ENCODE results near the gene RPRD1B. TPM values are rescaled to one million over a fixed set of nuclear protein-coding genes. Genes with fewer than 3 reads are reported as not detected.
"Not testable (repeated sequence)": the region's sequence is repeated elsewhere in the genome, so short reads cannot be mapped to it uniquely, and the experiment has no call there.

The RPRD1B gene
- total RNA-seq, 1 donor from 2014 or later: 37.7 TPM

GRCh38 chr20:38098952-38099351, 65.4 kb downstream of the RPRD1B start:
- Histone ChIP-seq H3K27ac (no peak overlapping the region), H3K9ac (no peak overlapping the region), H3K27me3 (no peaks in the 10 kb centered on the region), H3K4me3 (no peak overlapping the region), H3K9me3 (ENCODE audit: low read depth) (no peaks in the 10 kb centered on the region), H3F3A (ENCODE audit: low read depth) (no peaks in the 10 kb centered on the region), H3K79me2 (ENCODE audit: low read depth) (no peaks in the 10 kb centered on the region), H4K20me1 (ENCODE audit: low read depth) (no peaks in the 10 kb centered on the region), H3K36me3 (no peaks in the 10 kb centered on the region), H3K4me2 (no peak overlapping the region), H3K4me1 (peaks cover 3% of the 10 kb centered on the region), H2AFZ (replicated peaks) (no peak overlapping the region)
- H3K4me1 Mint-ChIP-seq: no peaks in the 10 kb centered on the region
- DNase-seq (ENCODE audit: low spot score): no peak
- H3K27me3 Mint-ChIP-seq (ENCODE audit: insufficient read depth, low read depth): peaks cover 2% of the 10 kb centered on the region
- no peak overlapping the region for H3K27ac Mint-ChIP-seq
- no peaks in the 10 kb centered on the region for H3K36me3 Mint-ChIP-seq
- TF ChIP-seq EZH2phosphoT487 (IDR thresholded peaks at IDR 0.05) (no peak), EZH2 (IDR thresholded peaks at IDR 0.05) (no peak), CTCF (IDR thresholded peaks at IDR 0.05) (no peak)
- H3K4me3 Mint-ChIP-seq: no peak overlapping the region
- peaks cover 12% of the 10 kb centered on the region for H3K9me3 Mint-ChIP-seq

- not testable (repeated sequence) for H3F3A ChIP-seq (ENCODE audit: low read depth); H3K4me1 ChIP-seq; H3K4me3 Mint-ChIP-seq; H3K79me2 ChIP-seq (ENCODE audit: low read depth); H3K27ac Mint-ChIP-seq; H2AFZ ChIP-seq (replicated peaks); H3K4me3 ChIP-seq; H3K36me3 Mint-ChIP-seq; DNase-seq (ENCODE audit: low spot score); H3K36me3 ChIP-seq; H3K4me2 ChIP-seq; H3K27ac ChIP-seq; H3K27me3 Mint-ChIP-seq (ENCODE audit: insufficient read depth, low read depth); H4K20me1 ChIP-seq (ENCODE audit: low read depth); H3K9me3 ChIP-seq (ENCODE audit: low read depth); H3K27me3 ChIP-seq; H3K4me1 Mint-ChIP-seq; H3K9ac ChIP-seq
- peaks cover 12% of the 10 kb centered on the region for H3K9me3 Mint-ChIP-seq
These were observed 68.7 kb downstream of the RPRD1B start for GRCh38 chr20:38102206-38102605.

- peaks cover 7% of the 10 kb centered on the region for H3K9me3 Mint-ChIP-seq
- Histone ChIP-seq H3K79me2 (ENCODE audit: low read depth) (no peaks in the 10 kb centered on the region), H3K9ac (no peak overlapping the region), H4K20me1 (ENCODE audit: low read depth) (no peaks in the 10 kb centered on the region), H2AFZ (replicated peaks) (no peak overlapping the region), H3K4me2 (no peak overlapping the region), H3K9me3 (ENCODE audit: low read depth) (no peaks in the 10 kb centered on the region), H3F3A (ENCODE audit: low read depth) (no peaks in the 10 kb centered on the region), H3K27me3 (no peaks in the 10 kb centered on the region), H3K27ac (no peak overlapping the region), H3K36me3 (no peaks in the 10 kb centered on the region), H3K4me3 (no peak overlapping the region), H3K4me1 (no peaks in the 10 kb centered on the region)
- H3K4me3 Mint-ChIP-seq: no peak overlapping the region
- no peak for TF ChIP-seq EZH2 (IDR thresholded peaks at IDR 0.05)
- no peak for TF ChIP-seq EZH2phosphoT487 (IDR thresholded peaks at IDR 0.05)
- no peak for TF ChIP-seq CTCF (IDR thresholded peaks at IDR 0.05)
- no peaks in the 10 kb centered on the region for H3K4me1 Mint-ChIP-seq
- H3K36me3 Mint-ChIP-seq: no peaks in the 10 kb centered on the region
- H3K27ac Mint-ChIP-seq: no peak overlapping the region
- H3K27me3 Mint-ChIP-seq (ENCODE audit: insufficient read depth, low read depth): peaks cover 5% of the 10 kb centered on the region
- no peak for DNase-seq (ENCODE audit: low spot score)
These were observed 70.7 kb downstream of the RPRD1B start for GRCh38 chr20:38104285-38104684.

- H3K27me3 ChIP-seq: no peaks in the 10 kb centered on the region
- no peak overlapping the region for H3K9ac ChIP-seq
- no peak overlapping the region for H3K4me2 ChIP-seq
- no peaks in the 10 kb centered on the region for H3K36me3 Mint-ChIP-seq
- H3K9me3 ChIP-seq (ENCODE audit: low read depth): no peaks in the 10 kb centered on the region
- no peak for TF ChIP-seq EZH2 (IDR thresholded peaks at IDR 0.05)
- H3K4me3 ChIP-seq: no peak overlapping the region
- H3K4me1 Mint-ChIP-seq: no peaks in the 10 kb centered on the region
- no peaks in the 10 kb centered on the region for H4K20me1 ChIP-seq (ENCODE audit: low read depth)
- no peak overlapping the region for H2AFZ ChIP-seq (replicated peaks)
- H3K27ac ChIP-seq: no peak overlapping the region
- H3F3A ChIP-seq (ENCODE audit: low read depth): no peaks in the 10 kb centered on the region
- no peak for DNase-seq (ENCODE audit: low spot score)
- H3K4me1 ChIP-seq: no peaks in the 10 kb centered on the region
- H3K27ac Mint-ChIP-seq: no peak overlapping the region
- no peaks in the 10 kb centered on the region for H3K79me2 ChIP-seq (ENCODE audit: low read depth)
- H3K4me3 Mint-ChIP-seq: no peak overlapping the region
- H3K36me3 ChIP-seq: no peaks in the 10 kb centered on the region
- no peaks in the 10 kb centered on the region for H3K9me3 Mint-ChIP-seq
- H3K27me3 Mint-ChIP-seq (ENCODE audit: insufficient read depth, low read depth): peaks cover 6% of the 10 kb centered on the region
These were observed 72.9 kb downstream of the RPRD1B start for GRCh38 chr20:38106461-38106860.

GRCh38 chr20:38107386-38107785, 73.8 kb downstream of the RPRD1B start:
- H3K27me3 Mint-ChIP-seq (ENCODE audit: insufficient read depth, low read depth); H3K9me3 ChIP-seq (ENCODE audit: low read depth); H3K27me3 ChIP-seq; DNase-seq (ENCODE audit: low spot score); H3K4me1 Mint-ChIP-seq; H3K36me3 Mint-ChIP-seq; H3K4me3 ChIP-seq; H3K27ac Mint-ChIP-seq; H4K20me1 ChIP-seq (ENCODE audit: low read depth); H3K4me3 Mint-ChIP-seq; H3K4me1 ChIP-seq; H3F3A ChIP-seq (ENCODE audit: low read depth); H2AFZ ChIP-seq (replicated peaks); H3K4me2 ChIP-seq; H3K9ac ChIP-seq; H3K9me3 Mint-ChIP-seq; H3K79me2 ChIP-seq (ENCODE audit: low read depth); H3K27ac ChIP-seq; H3K36me3 ChIP-seq: not testable (repeated sequence)

- H3K4me2 ChIP-seq; H3K9me3 Mint-ChIP-seq; H3K36me3 ChIP-seq; H3K4me1 ChIP-seq; H3K36me3 Mint-ChIP-seq; H3F3A ChIP-seq (ENCODE audit: low read depth); H3K27ac Mint-ChIP-seq; H3K27ac ChIP-seq; H3K27me3 ChIP-seq; DNase-seq (ENCODE audit: low spot score); H2AFZ ChIP-seq (replicated peaks); H3K4me3 ChIP-seq; H3K4me1 Mint-ChIP-seq; H3K79me2 ChIP-seq (ENCODE audit: low read depth); H3K9ac ChIP-seq; H4K20me1 ChIP-seq (ENCODE audit: low read depth); H3K4me3 Mint-ChIP-seq; H3K9me3 ChIP-seq (ENCODE audit: low read depth); H3K27me3 Mint-ChIP-seq (ENCODE audit: insufficient read depth, low read depth): not testable (repeated sequence)
These were observed 74.4 kb downstream of the RPRD1B start for GRCh38 chr20:38107916-38108315.
